ENCODE results near the gene ENPP3.

GRCh38 chr6:131776985-131777384, 139.9 kb downstream of the ENPP3 start:
- TF ChIP-seq CTCF (IDR thresholded peaks at IDR 0.05; ENCODE audit: insufficient read depth, low read length, poor library complexity, severe bottlenecking) (no peak), EZH2phosphoT487 (conservative IDR thresholded peaks at IDR 0.05; ENCODE audit: low read length) (no peak)
